ENCODE results near the gene RPL27A.

RPL27A gene

DNA sequence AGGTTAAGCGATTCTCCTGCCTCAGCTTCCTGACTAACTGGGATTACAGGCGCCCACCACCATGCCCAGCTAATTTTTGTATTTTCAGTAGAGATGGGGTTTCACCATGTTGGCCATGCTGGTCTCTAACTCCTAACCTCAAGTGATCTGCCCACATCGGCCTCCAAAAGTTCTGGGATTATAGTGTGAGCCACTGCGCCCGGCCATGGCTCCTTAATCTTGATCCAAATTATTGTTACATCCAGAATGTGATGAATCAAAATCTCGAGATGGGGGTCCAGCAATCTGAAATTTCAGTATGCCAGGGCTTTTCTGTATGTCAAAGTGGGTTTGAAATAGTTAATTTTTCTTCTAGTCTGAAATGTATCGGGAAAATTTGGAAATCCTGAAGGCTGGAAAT is 3.7 kb downstream of the RPL27A start:
- TF ChIP-seq, protein P1, sequence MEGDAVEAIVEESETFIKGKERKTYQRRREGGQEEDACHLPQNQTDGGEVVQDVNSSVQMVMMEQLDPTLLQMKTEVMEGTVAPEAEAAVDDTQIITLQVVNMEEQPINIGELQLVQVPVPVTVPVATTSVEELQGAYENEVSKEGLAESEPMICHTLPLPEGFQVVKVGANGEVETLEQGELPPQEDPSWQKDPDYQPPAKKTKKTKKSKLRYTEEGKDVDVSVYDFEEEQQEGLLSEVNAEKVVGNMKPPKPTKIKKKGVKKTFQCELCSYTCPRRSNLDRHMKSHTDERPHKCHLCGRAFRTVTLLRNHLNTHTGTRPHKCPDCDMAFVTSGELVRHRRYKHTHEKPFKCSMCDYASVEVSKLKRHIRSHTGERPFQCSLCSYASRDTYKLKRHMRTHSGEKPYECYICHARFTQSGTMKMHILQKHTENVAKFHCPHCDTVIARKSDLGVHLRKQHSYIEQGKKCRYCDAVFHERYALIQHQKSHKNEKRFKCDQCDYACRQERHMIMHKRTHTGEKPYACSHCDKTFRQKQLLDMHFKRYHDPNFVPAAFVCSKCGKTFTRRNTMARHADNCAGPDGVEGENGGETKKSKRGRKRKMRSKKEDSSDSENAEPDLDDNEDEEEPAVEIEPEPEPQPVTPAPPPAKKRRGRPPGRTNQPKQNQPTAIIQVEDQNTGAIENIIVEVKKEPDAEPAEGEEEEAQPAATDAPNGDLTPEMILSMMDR (IDR thresholded peaks at IDR 0.05), result no peak

DNA sequence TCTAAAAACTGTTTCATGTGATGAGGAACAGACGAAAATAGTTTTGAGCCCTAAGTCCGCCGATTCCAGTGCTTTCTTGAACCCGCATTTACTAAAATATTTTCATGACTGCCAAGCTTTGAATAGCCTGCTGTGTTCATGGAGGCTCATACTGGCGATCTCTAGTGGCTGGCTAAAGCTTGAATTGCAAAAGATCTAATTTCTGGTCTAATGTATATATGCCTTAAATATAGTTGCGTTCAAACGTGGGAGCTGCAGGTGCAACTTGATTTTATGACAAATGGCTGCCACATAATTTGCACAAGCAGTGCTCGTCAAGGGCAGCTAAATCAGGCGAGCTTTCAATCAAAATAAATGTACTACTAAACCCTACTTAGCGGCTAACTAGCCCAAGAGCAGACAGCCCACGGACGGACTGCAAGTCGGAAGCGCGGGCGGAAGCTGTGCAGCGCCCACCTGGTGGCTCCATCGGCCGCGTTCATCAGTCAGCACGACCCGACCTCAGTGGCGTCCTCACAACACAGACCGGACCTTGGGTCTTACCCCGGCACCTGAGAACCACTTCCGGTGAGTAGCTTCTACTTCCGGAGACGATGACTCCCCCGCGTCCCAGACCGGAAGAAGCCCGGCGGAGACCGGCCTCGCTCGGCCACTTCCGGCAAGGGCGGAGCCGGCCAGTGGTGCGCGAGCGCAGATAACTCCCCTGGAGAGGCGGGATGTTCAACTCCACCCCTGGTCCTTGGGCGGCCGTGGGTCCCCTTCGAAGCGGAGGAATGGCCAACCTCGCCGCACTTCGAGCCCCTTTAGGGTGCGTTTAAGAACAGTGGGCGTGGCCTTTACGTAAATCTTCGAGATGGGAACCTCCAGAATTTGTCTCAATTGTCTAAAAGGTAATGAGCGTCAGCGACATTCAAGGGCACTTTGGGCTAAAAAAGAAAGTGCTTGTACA is 6.1 kb downstream of the RPL27A start:
- TF ChIP-seq, protein P1 (IDR thresholded peaks at IDR 0.05), result peak; percentile 30; the same call in 1 of the 2 replicates

DNA sequence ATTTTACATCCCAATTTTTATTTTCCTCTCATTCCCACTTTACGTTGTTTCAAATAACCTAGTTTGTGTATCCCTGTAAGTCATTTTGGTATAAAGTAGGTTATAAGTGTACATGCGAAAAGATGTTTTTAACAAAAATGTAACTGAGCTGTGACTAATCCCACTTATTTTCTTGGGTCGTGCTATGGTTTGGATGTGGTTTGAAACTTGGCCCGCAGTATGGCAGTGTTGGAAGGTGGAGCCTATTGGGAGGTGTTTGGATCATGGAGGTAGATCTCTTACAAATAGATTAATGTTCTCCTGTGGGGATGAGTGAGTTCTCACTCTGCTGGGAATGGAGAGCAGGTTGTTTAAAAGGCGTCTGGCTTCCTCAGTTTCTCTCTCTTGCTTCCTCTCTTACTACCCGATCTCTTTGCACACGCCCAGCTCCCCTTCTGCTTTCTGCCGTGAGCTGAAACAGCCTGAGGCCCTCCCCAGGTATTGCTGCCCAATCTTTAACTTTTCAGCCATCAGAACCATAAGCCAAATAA is 7.2 kb downstream of the RPL27A start:
- TF ChIP-seq, protein P1 (IDR thresholded peaks at IDR 0.05), result no peak

DNA sequence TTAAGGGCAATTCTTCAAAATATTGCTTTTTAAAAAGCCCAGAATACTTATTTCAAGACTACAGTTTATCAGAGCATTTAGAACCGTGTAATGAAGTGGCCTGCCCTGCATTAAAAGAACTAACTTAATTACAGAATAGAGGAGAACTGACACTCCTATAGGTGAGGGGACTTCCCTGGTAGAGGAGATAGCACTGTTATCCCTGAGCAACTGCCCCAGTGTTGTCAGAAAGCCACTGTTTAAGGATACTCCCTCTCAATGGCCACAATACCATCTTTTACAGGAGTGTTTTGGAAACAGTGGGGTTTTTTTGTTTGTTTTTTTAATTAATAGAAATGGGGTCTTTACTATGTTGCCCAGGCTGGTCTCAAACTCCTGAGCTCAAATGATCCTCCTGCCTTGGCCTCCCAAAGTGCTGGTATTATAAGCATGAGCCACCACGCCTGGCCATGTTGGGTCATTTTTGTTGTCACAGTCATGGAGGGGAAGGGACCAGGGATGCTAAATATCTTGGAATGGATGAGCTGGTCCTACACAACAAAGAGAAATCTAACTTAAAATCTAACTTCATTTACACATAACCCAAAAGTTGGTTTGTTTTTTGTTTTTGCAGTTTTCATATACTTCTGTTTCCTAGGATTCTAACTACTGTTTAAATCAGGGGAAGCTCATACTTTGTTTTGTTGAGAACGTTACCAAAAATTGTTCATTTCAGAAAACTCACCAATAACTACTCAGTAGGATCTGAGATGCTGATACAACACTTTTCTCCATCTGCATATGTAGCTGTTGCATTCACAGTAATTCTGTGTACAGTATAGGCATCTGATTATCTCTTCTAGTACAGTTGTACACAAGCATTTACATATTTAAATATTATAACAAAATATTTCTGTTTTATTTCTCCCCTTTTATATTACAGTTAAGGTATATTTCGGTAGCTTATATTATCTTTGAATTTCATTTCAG is 8.1 kb downstream of the RPL27A start:
- TF ChIP-seq, protein P1 (IDR thresholded peaks at IDR 0.05), result no peak

DNA sequence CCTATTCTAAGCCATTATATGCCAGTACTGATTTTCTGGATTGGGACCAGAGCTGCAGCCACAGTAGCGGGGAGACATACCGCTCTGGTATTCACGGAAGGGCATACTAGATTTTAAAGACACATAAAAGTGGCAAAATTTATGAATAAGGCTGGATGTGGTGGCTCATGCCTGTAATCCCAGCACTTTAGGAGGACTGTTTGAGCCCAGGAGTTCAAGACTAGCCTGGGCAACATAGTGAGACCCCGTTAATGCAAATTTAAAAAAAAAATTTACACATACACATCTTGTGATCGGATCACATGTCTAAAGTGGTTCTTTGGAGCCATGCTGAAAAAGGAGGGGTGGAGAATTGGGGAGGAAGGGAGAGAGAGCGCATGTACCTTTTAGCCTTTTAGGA is 9.0 kb downstream of the RPL27A start:
- TF ChIP-seq, protein P1 (IDR thresholded peaks at IDR 0.05), result no peak

DNA sequence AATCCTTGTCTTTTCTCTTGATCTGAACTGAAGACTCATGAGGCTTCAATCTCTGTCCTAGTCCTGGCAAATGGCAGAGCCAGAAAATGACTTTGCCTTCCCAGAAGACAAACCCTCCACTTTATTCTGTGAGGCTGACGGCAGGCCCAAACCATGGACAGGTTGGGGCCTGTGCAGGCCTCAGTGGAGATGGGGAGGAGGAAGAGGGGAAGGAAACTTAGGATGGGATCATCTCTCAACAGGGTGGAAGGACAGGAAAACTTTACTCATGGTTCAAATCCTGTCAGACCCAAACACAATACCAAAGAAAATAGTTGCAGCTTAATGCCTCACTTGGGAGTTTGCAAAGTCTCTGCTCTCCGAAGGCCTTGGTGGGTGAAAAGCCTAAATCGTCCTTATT is 9.8 kb downstream of the RPL27A start:
- TF ChIP-seq, protein P1 (IDR thresholded peaks at IDR 0.05), result no peak

DNA sequence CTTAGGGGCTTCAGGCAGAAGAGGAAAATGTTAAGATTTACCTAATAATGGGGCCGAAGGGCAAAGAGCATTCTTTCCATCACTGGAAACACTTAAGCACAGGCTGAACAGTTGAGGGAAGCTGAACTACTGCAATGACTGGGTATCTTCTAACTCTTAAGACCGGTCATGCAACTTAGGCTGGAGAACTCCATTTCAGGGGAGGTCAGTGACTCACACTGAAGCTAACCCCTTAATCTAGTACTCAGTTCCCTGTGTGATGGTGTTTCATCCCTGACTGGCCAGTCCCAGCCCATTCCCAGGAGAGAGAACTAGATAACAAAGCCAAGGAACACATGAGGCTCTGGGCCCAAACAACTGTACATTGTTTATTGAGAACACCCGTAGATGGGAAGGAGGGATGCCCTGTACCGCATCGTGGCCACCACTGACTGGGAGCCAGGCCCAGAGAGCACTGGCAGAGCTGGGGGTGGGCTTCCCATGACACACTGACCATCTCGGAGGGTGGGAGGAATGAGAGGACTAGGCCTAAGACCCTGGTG is 10.5 kb downstream of the RPL27A start:
- TF ChIP-seq, protein P1 (IDR thresholded peaks at IDR 0.05), result no peak

All from LNCAP (cell line).